Measurements from ENCODE around the gene STN1. TPM values are rescaled to one million over a fixed set of nuclear protein-coding genes. Genes with fewer than 3 reads are reported as not detected.

The STN1 gene
- total and polyA plus RNA-seq, 2 of the 8 experiments (the other 6 are each of a cell fraction or from before 2014, with no cell fraction given), result 10.1 to 12.4 TPM

DNA sequence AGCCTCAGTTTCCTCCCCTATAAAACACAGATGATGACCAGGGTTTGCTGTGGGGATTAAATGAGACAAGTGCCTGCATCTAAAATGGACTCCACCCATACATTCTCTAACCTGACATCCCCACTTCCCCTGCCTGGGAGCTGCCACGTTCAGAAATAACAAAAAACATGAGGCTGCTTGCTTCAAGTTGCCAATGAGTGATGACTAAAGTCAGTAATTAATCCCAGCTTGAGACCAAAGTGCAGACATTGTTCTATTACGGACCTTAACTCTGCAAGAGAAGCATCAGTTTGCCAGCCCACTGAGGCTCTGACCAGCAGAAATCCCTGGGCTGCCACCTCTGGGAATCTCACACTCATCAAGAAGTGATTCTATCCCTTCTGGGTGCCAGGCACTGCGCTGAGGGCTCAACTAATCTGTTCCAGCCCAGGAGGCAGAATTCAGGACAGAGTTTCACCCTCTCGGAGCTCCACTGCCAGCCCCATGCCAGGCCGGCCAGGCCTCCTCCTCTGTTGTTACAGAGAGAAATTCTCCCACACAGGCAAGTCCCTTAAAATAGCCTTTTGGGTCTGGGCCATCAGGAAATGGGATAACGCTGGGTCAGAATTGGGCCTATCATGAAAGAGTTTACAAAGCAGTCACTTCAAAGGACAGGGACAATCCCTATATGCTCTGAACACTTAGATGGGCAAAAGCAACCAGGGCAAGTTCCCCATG lies 74.0 kb downstream of the STN1 start:
- Histone ChIP-seq H2BK120ac (replicated peaks; ENCODE audit: low read depth, low read length) (no peak overlapping the region), H3K4me2 (ENCODE audit: insufficient read depth in 1 of 2, low read depth in 2 of 2, low read length in 2 of 2) (no peak overlapping the region), H3K23ac (ENCODE audit: insufficient read length) (no peak overlapping the region), H4K91ac (replicated peaks; ENCODE audit: insufficient read length, low read length) (no peak overlapping the region), H3K27me3 (replicated peaks in 1 of 4; ENCODE audit: control insufficient read depth in 3 of 4, extremely low read depth in 1 of 4, insufficient read depth in 3 of 4, low read length in 3 of 4) (no peaks in the 10 kb centered on the region), H2AK5ac (ENCODE audit: low read depth, low read length) (no peak overlapping the region), H2BK15ac (ENCODE audit: low read length) (peak overlapping the region; percentile 72; the same call in 1 of the 2 replicates), H3K4me3 (ENCODE audit: extremely low read depth in 1 of 4, insufficient read depth in 2 of 4, low read depth in 3 of 4, low read length in 4 of 4) (no peak overlapping the region), H4K20me1 (replicated peaks in 1 of 2; ENCODE audit: control insufficient read depth in 1 of 2, insufficient read depth in 2 of 2, low read length in 2 of 2) (no peaks in the 10 kb centered on the region), H3K9me3 (ENCODE audit: insufficient read depth in 2 of 2, low read depth in 1 of 2, low read length in 1 of 2) (no peaks in the 10 kb centered on the region), H2BK20ac (ENCODE audit: low read length) (0 out of 2 replicates have a peak overlapping the region, but pooled peaks have one; percentile 32), H3K27ac (ENCODE audit: low read depth, low read length) (no peak overlapping the region), H3K18ac (ENCODE audit: extremely low read depth, low read length) (no peak overlapping the region), H3K23me2 (ENCODE audit: low read depth, low read length) (no peaks in the 10 kb centered on the region), H4K8ac (ENCODE audit: extremely low read depth, insufficient read depth, low read length) (no peak overlapping the region; the same call in 1 of the 2 replicates), H3K4ac (replicated peaks; ENCODE audit: insufficient read length, low read depth, low read length) (no peak overlapping the region), H3K14ac (ENCODE audit: insufficient read length) (no peak overlapping the region), H3K9ac (replicated peaks in 1 of 4; ENCODE audit: extremely low read depth in 1 of 4, low read depth in 3 of 4, low read length in 3 of 4) (no peak overlapping the region), H3K56ac (replicated peaks; ENCODE audit: insufficient read length, low read depth, low read length) (no peak overlapping the region), H2BK12ac (ENCODE audit: low read depth, low read length) (no peak overlapping the region), H2BK5ac (ENCODE audit: low read depth, low read length) (no peak overlapping the region), H2AFZ (ENCODE audit: low read length) (no peak overlapping the region), H3K79me1 (ENCODE audit: low read depth, low read length) (no peaks in the 10 kb centered on the region), H4K5ac (ENCODE audit: insufficient read length, low read depth, low read length) (no peak overlapping the region), H3K36me3 (ENCODE audit: control insufficient read depth in 2 of 4, insufficient read depth in 4 of 4, low read length in 3 of 4) (no peaks in the 10 kb centered on the region), H3K4me1 (replicated peaks in 1 of 4; ENCODE audit: control insufficient read depth in 3 of 4, insufficient read depth in 4 of 4, low read length in 3 of 4) (peaks cover 15 to 23% (median 18%) of the 10 kb centered on the region in 4 experiments), H3K79me2 (ENCODE audit: control insufficient read depth in 1 of 2, insufficient read depth in 2 of 2, low read length in 2 of 2) (no peaks in the 10 kb centered on the region)
- TF ChIP-seq KDM5A (IDR thresholded peaks at IDR 0.05; ENCODE audit: low read length), result no peak
- no peak for TF ChIP-seq YY1 (IDR thresholded peaks at IDR 0.05; ENCODE audit: low read depth, low read length)
- no peak for TF ChIP-seq BACH1 (IDR thresholded peaks at IDR 0.05; ENCODE audit: low read length)
- no peak for TF ChIP-seq CBX5 (IDR thresholded peaks at IDR 0.05; ENCODE audit: low read depth, low read length)
- FAIRE-seq (no peak), DNase-seq (ENCODE audit: low read depth in 1 of 2, low spot score in 2 of 2) (no peak)
- 89% methylated on average over 6 of the region's 6 CpGs; no CpG with 5 or more reads in 1 of the 2 experiments for WGBS, 2 experiments (ENCODE audit: extremely low coverage in 1 of 2, insufficient coverage in 1 of 2, insufficient read length in 1 of 2, insufficient replicate concordance in 2 of 2, low coverage in 1 of 2, low lambda C conversion rate in 2 of 2, missing lambda C conversion rate in 1 of 2)
- CTCF ChIA-PET (ENCODE audit: partially characterized antibody), result interaction anchor here (0.7 to 2.9 kb wide), 7 partner anchors 11 to 107 kb away, joined by 3 to 14 read pairs (median 3); partner anchors contain the start of gene SH3PXD2A
- POLR2A ChIA-PET (ENCODE audit: partially characterized antibody), result interaction anchor here (1.4 kb wide), 1 partner anchor 11 kb away, joined by 6 read pairs; the partner anchor contains the start of gene SH3PXD2A

Data from H1 (cell line).